K562 (cell line): ENCODE data around the gene NTRK3. TPM values are rescaled to one million over a fixed set of nuclear protein-coding genes. Genes with fewer than 3 reads are reported as not detected.

Source experiments
- ATAC-seq: fragments of 200-7000 bp; cut with Tn5 transposase; 3 replicates; pipeline ENCODE4 v1.9.1; 2020; ENCODE audit warnings: moderate library complexity
- BruUV-seq: library from RNA; stranded (reverse); fragments of 400-500 nt; replicated peaks from 2 replicates; lab custom pipeline; 2021; lab: Mats Ljungman, UMichigan
- CTCF ChIA-PET: fragments of 300-600 bp; formaldehyde crosslinking; extraction: SDS; loops from one replicate; lab custom pipeline; 2021; ENCODE audit warnings: low intra/inter-chr PET ratio; lab: Yijun Ruan, JAX
- POLR2A ChIA-PET: fragments of 300-600, 350-650 bp; sonication (Branson Sonifier 250); formaldehyde crosslinking; extraction: SDS; loops from one replicate; lab custom pipeline; 2021; ENCODE audit warnings: antibody characterized with exemption, inconsistent platforms; lab: Yijun Ruan, JAX
- DNase-seq, 4 experiments: peaks; one replicate each; pipeline versions ENCODE4 v3.0.0 to v3.0.0-alpha.2; 2011 to 2018; ENCODE audit warnings: low spot score in 3 of 4, mixed read lengths in 3 of 4; ENCODE audit errors: extremely low read depth in 1 of 4
- FAIRE-seq: peaks from 2 replicates; lab custom pipeline; 2011; peaks lifted over from hg19 to GRCh38; lab: Jason Lieb, UNC
- H2AFZ ChIP-seq: 2 replicates; pipeline ENCODE4 v1.6.0; 2011; ENCODE audit warnings: low read depth, low read length, control low read depth, inconsistent platforms
- H3K27ac ChIP-seq: fragments of 200-600 bp; 3 replicates; pipeline ENCODE4 v1.8.0; 2011; ENCODE audit warnings: low read depth, mild to moderate bottlenecking, control low read depth, inconsistent platforms, low read length, moderate library complexity, mixed read lengths; ENCODE audit errors: extremely low read depth
- H3K27me3 ChIP-seq, 2 experiments: fragments of 300-600 bp in 1 of 2; 2 replicates in 1 of 2; 3 replicates in 1 of 2; pipeline versions ENCODE4 v1.6.0 to v1.8.0; 2011; ENCODE audit warnings: inconsistent platforms in 2 of 2, low read length in 2 of 2, mild to moderate bottlenecking in 1 of 2, mixed read lengths in 1 of 2, moderate library complexity in 1 of 2; ENCODE audit not compliant: control insufficient read depth in 2 of 2, insufficient read depth in 2 of 2
- H3K36me3 ChIP-seq: fragments of 300-600 bp; 3 replicates; pipeline ENCODE4 v1.8.0; 2011; ENCODE audit warnings: mild to moderate bottlenecking, low read length, inconsistent platforms; ENCODE audit not compliant: control insufficient read depth, insufficient read depth
- H3K4me1 ChIP-seq, 2 experiments: fragments of 200-600 bp in 1 of 2; replicated peaks in 1 of 2; 2 replicates in 1 of 2; 3 replicates in 1 of 2; pipeline versions ENCODE4 v1.5.1 to v1.8.0; 2011; ENCODE audit warnings: inconsistent platforms in 2 of 2, low read length in 2 of 2, mild to moderate bottlenecking in 1 of 2, mixed read lengths in 1 of 2, moderate library complexity in 1 of 2; ENCODE audit not compliant: control insufficient read depth in 2 of 2, insufficient read depth in 2 of 2
- H3K4me2 ChIP-seq: 2 replicates; pipeline ENCODE4 v1.6.1; 2011; ENCODE audit warnings: low read length, control low read depth, inconsistent platforms, mixed read lengths; ENCODE audit not compliant: insufficient read depth
- H3K4me3 ChIP-seq: fragments of 200-600 bp; sonication (generic), shearing (Covaris generic); 2 replicates; pipeline ENCODE4 v1.5.1; 2016; ENCODE audit warnings: control low read depth, inconsistent platforms
- H3K79me2 ChIP-seq: fragments of 200-600 bp; 3 replicates; pipeline ENCODE4 v1.8.0; 2011; ENCODE audit warnings: low read length, inconsistent platforms; ENCODE audit not compliant: control insufficient read depth, insufficient read depth
- H3K9ac ChIP-seq, 2 experiments: 2 replicates each; pipeline versions ENCODE4 v1.6.0 to v1.6.1; 2011; ENCODE audit warnings: low read depth in 2 of 2, low read length in 2 of 2, control low read depth in 1 of 2, inconsistent platforms in 1 of 2, mild to moderate bottlenecking in 1 of 2, mixed read lengths in 1 of 2; ENCODE audit not compliant: insufficient read depth in 1 of 2
- H3K9me1 ChIP-seq: one replicate; pipeline ENCODE4 v1.6.0; 2011; ENCODE audit warnings: inconsistent platforms, mild to moderate bottlenecking, low read length, moderate library complexity; ENCODE audit not compliant: control insufficient read depth, insufficient read depth
- H3K9me3 ChIP-seq: replicated peaks from 2 replicates; pipeline ENCODE4 v1.5.1; 2011; ENCODE audit warnings: low read depth, low read length, inconsistent platforms; ENCODE audit not compliant: control insufficient read depth, insufficient read depth
- H4K20me1 ChIP-seq: replicated peaks from 2 replicates; pipeline ENCODE4 v1.6.1; 2011; ENCODE audit warnings: low read length, inconsistent platforms, mixed read lengths; ENCODE audit not compliant: control insufficient read depth, insufficient read depth
- CREB1 ChIP-seq, 2 experiments: sonication (generic) in 1 of 2; formaldehyde crosslinking in 1 of 2; IDR thresholded peaks; 2 replicates each; pipeline versions ENCODE4 v1.6.1 to v1.8.0; 2012 to 2022; ENCODE audit warnings: inconsistent platforms in 1 of 2, mild to moderate bottlenecking in 1 of 2, missing genetic modification reagents in 1 of 2, moderate library complexity in 1 of 2
- DMBX1 ChIP-seq: fragments of 250-450 bp; sonication (Bioruptor Pico); IDR thresholded peaks from 2 replicates; pipeline ENCODE4 v1.8.0; 2022; ENCODE audit warnings: inconsistent platforms, mild to moderate bottlenecking, moderate library complexity, borderline replicate concordance
- EHMT2 ChIP-seq: fragments of 450-650 bp; IDR thresholded peaks from 2 replicates; pipeline ENCODE4 v1.6.1; 2018; ENCODE audit warnings: antibody characterized with exemption
- GATA2 ChIP-seq: sonication (generic); formaldehyde crosslinking; IDR thresholded peaks from 2 replicates; pipeline ENCODE4 v1.4.0; 2020; ENCODE audit warnings: mild to moderate bottlenecking, missing genetic modification reagents
- KAT2B ChIP-seq: IDR thresholded peaks from one replicate; pipeline ENCODE4 v1.6.1; 2012; ENCODE audit warnings: low read depth, mild to moderate bottlenecking, control low read depth, inconsistent platforms, low read length, moderate library complexity
- KLF1 ChIP-seq: fragments of 450-650 bp; IDR thresholded peaks from 2 replicates; pipeline ENCODE4 v1.6.1; 2016; ENCODE audit warnings: missing genetic modification characterization, missing compliant biosample characterization
- NR1H2 ChIP-seq: sonication (generic); formaldehyde crosslinking; IDR thresholded peaks from 2 replicates; pipeline ENCODE4 v1.4.0; 2020; ENCODE audit warnings: mild to moderate bottlenecking, missing genetic modification reagents
- POLR2G ChIP-seq: fragments of 200-400 bp; formaldehyde crosslinking; IDR thresholded peaks from 2 replicates; pipeline ENCODE4 v1.6.1; 2017; ENCODE audit warnings: low read depth, mild to moderate bottlenecking, antibody characterized with exemption, low read length, moderate library complexity
- RB1 ChIP-seq: fragments of 450-650 bp; IDR thresholded peaks from 2 replicates; pipeline ENCODE4 v1.6.1; 2017; ENCODE audit warnings: low read depth, mild to moderate bottlenecking
- SRSF1 ChIP-seq: fragments of 200-400 bp; formaldehyde crosslinking; IDR thresholded peaks from 2 replicates; pipeline ENCODE4 v1.6.1; 2017; ENCODE audit warnings: mild to moderate bottlenecking, low read depth, low read length, moderate library complexity
- STAG1 ChIP-seq: sonication (generic); formaldehyde crosslinking; IDR thresholded peaks from 2 replicates; pipeline ENCODE4 v1.5.0; 2020; ENCODE audit warnings: missing genetic modification reagents, borderline replicate concordance
- TAL1 ChIP-seq: fragments of 450-650 bp; IDR thresholded peaks from 2 replicates; pipeline ENCODE4 v1.6.1; 2016; ENCODE audit warnings: mild to moderate bottlenecking
- ZNF224 ChIP-seq: sonication (generic); formaldehyde crosslinking; IDR thresholded peaks from 2 replicates; pipeline ENCODE4 v1.8.0; 2022; ENCODE audit warnings: mild to moderate bottlenecking, missing genetic modification reagents
- ZNF778 ChIP-seq: fragments of 450-650 bp; formaldehyde crosslinking; IDR thresholded peaks from 2 replicates; pipeline ENCODE4 v1.4.0; 2020; ENCODE audit warnings: mild to moderate bottlenecking, moderate library complexity
- WGBS: fragments of 100-300 bp; shearing (Covaris generic); methylation state at CpG from one replicate; pipeline ENCODE4 v1.1.6; 2016; ENCODE audit warnings: low coverage, mixed read lengths; ENCODE audit not compliant: insufficient coverage; ENCODE audit errors: missing lambda C conversion rate; 5-methylcytosine and 5-hydroxymethylcytosine counted together
- in situ Hi-C: fragments of 300-500 bp; cut with MboI; formaldehyde crosslinking; loops from 4 replicates; pipeline ENCODE4 v1.15.0; 2018; ENCODE audit warnings: inconsistent platforms, mixed read lengths
- intact Hi-C: fragments of 100-400 bp; cut with micrococcal nuclease; formaldehyde crosslinking; loops from 2 replicates; pipeline ENCODE4 v1.14.2; 2022
- polyA plus RNA-seq, 8 experiments: library from polyadenylated mRNA; depleted of rRNA in 4 of 8; stranded (reverse) in 5 of 8; unstranded in 3 of 8; fragments of >200 nt; fragmentation: Nextera tagmentation in 2 of 8; fragmentation: Illumina TruSeq in 1 of 8; extraction: Ambion mirVana in 2 of 8; extraction: Trizol in 1 of 8; gene quantifications; 2 replicates each; pipeline versions ENCODE4 v1.2.1 to v1.2.3, GENCODE V29; 2011 to 2014; ENCODE audit warnings: inconsistent platforms in 1 of 8, missing spikeins in 1 of 8
- total RNA-seq, 7 experiments: library from RNA; depleted of rRNA in 6 of 7; stranded (reverse); fragments of >200 nt in 6 of 7; fragmentation: Illumina TruSeq in 2 of 7; extraction: Trizol in 2 of 7; gene quantifications; 2 replicates each; pipeline versions ENCODE4 v1.2.1 to v1.2.3, GENCODE V29; 2011 to 2021; ENCODE audit warnings: low replicate concordance in 1 of 7
- TF ChIP-seq, protein P1 (sequence below): sonication (generic); formaldehyde crosslinking; IDR thresholded peaks from 2 replicates; pipeline ENCODE4 v1.8.0; 2023; ENCODE audit warnings: mild to moderate bottlenecking, missing genetic modification reagents

The NTRK3 gene
- total and polyA plus RNA-seq, 9 of the 15 experiments (the other 6 are each of a cell fraction or from before 2014, with no cell fraction given) = 0.11 to 0.13 TPM; not detected in 7

DNA sequence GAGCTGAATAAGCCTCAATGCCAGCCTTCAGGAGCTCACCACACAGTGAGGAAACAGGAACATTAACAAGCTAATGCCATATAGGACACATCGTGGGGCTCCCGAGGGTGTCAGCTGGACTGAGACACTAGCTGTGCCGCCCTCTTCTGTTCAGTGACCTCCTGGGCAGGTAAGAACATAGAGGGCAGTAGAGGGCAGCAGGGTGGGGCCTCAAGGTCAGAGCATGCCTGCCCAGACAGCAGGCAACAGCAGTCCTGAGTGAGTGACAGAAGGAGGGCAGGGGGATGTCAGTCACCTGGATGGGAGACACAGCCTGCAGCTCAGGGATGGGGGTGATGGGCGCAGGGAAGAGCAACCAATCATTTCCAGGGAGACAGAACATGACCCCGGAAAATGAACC lies 15.5 kb downstream of the NTRK3 start (continued):
- TF ChIP-seq NR1H2 (CRISPR knock-in tag) (no peak), SRSF1 (no peak), RB1 (no peak), KLF1 (tag) (no peak), EHMT2 (no peak), ZNF224 (CRISPR knock-in tag) (no peak), KAT2B (no peak)
- TF ChIP-seq, protein P1, sequence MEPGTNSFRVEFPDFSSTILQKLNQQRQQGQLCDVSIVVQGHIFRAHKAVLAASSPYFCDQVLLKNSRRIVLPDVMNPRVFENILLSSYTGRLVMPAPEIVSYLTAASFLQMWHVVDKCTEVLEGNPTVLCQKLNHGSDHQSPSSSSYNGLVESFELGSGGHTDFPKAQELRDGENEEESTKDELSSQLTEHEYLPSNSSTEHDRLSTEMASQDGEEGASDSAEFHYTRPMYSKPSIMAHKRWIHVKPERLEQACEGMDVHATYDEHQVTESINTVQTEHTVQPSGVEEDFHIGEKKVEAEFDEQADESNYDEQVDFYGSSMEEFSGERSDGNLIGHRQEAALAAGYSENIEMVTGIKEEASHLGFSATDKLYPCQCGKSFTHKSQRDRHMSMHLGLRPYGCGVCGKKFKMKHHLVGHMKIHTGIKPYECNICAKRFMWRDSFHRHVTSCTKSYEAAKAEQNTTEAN (CRISPR knock-in tag) = no peak

DNA sequence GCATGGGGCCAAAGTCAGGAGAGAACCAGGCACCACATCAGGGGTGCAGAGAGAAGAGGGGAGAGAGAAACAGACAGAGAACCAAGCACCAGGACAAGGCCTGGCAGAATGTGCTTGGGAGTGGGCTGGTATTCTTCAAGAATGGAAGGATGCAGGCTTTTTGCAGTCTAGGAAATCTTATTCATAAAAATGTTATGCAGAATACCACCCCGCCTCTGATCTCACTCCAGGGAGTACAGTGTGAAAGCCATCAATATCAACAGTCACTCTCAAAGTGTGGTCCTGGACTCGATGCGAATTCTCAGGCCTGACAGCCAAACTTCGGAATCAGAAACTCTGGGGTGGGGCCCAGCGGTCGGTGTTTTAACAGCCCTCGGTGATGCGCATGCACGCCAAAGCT lies 16.9 kb downstream of the NTRK3 start:
- peaks cover 0 to 13% of the 10 kb centered on the region in 2 experiments; a peak in 3 of 5 replicates for H3K27me3 ChIP-seq
- intact Hi-C loops = no loop called here
- WGBS = 22% methylated on average over 9 of the region's 9 CpGs
- H3K9me1 ChIP-seq = no peaks in the 10 kb centered on the region
- no peak overlapping the region for H3K4me2 ChIP-seq
- no peak for DNase-seq
- ATAC-seq = no peak
- no peaks in the 10 kb centered on the region for H3K9me3 ChIP-seq
- POLR2A ChIA-PET = no interaction called here
- TF ChIP-seq STAG1 (CRISPR knock-in tag) = no peak
- no peak for TF ChIP-seq POLR2G
- TF ChIP-seq TAL1 = no peak
- no peak for TF ChIP-seq CREB1 (IDR thresholded peaks at IDR 0.05)
- no peak for TF ChIP-seq CREB1 (CRISPR knock-in tag; IDR thresholded peaks at IDR 0.05)
- no peak for TF ChIP-seq GATA2 (CRISPR knock-in tag)
- TF ChIP-seq DMBX1 = no peak
- no peak for TF ChIP-seq ZNF778 (CRISPR knock-in tag)
- TF ChIP-seq, all 486 proteins: peak for 0
- H3K27ac ChIP-seq = no peak overlapping the region
- FAIRE-seq = no peak
- no peaks in the 10 kb centered on the region for H3K36me3 ChIP-seq
- CTCF ChIA-PET = interaction anchor here (0.6 kb wide), 2 partner anchors 52 to 628 kb away, joined by 3 read pairs; no protein-coding TSS in a partner anchor
- no peaks in the 10 kb centered on the region for H4K20me1 ChIP-seq
- in situ Hi-C loops = loop anchor here (25.0 kb wide), 1 partner anchor 1327 kb away; no protein-coding TSS in a partner anchor
- no TSS peak for BruUV-seq
- H3K4me3 ChIP-seq = no peak overlapping the region
- no peak overlapping the region for H2AFZ ChIP-seq
- no peak overlapping the region for H3K9ac ChIP-seq
- no peaks in the 10 kb centered on the region for H3K79me2 ChIP-seq
- no peaks in the 10 kb centered on the region; a peak in 1 of 5 replicates for H3K4me1 ChIP-seq
